Measurements from ENCODE around the gene TRAPPC14. TPM values are rescaled to one million over a fixed set of nuclear protein-coding genes. Genes with fewer than 3 reads are reported as not detected.

TRAPPC14 gene
- total RNA-seq, 5 donors from 2014 or later (not counting 1 experiment from before 2014, with no cell fraction given) = 52.0 to 97.2 (median 79.0) TPM

DNA sequence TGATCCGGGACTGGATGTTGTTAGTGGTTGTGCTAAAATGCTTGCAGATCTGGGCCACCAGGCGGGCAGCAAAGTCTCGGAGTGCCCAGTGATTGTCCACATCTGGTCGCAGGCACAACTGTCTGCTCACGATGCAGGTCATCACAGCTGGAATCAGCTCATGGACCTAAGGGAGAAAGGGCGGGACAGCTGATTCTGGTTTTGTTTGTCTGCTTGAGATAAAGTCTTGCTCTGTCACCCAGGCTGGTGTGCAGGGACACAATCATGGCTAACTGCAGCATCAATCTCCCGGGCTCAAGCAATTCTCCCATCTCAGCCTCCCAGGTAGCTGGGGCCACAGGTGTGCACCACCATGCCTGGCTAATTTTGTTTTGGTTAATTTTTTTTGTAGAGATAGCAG is 47.4 kb downstream of the TRAPPC14 start:
- no peaks in the 10 kb centered on the region for H3K27me3 ChIP-seq (replicated peaks in 1 of 2; ENCODE audit: control insufficient read depth in 2 of 2, extremely low read depth in 1 of 2, insufficient read depth in 2 of 2, low read length in 1 of 2)
- WGBS (ENCODE audit: insufficient coverage) = 98% methylated on average over 5 of the region's 7 CpGs
- H3K4me1 ChIP-seq (ENCODE audit: control insufficient read depth in 1 of 2, extremely low read depth in 1 of 2, insufficient read depth in 2 of 2, low read length in 2 of 2) = no peaks in the 10 kb centered on the region
- H3K9me3 ChIP-seq = no peaks in the 10 kb centered on the region
- no peaks in the 10 kb centered on the region for H3K9me3 Mint-ChIP-seq
- no peak overlapping the region for H3K27ac Mint-ChIP-seq
- H3K4me1 Mint-ChIP-seq = peaks cover 0 to 3% (median 0%) of the 10 kb centered on the region in 3 donors
- POLR2A ChIA-PET = no interaction called here
- no peak overlapping the region for H3K4me3 Mint-ChIP-seq
- DNase-seq (no peak), ATAC-seq (replicated peaks in 1 of 4) (no peak)
- peaks cover 22 to 67% of the 10 kb centered on the region in 2 donors for H3K36me3 ChIP-seq (ENCODE audit: control insufficient read depth in 2 of 2, extremely low read depth in 1 of 2, insufficient read depth in 1 of 2, low read length in 1 of 2)
- CTCF ChIA-PET = no interaction called here
- no peak overlapping the region for H3K27ac ChIP-seq (ENCODE audit: low read length)
- no peaks in the 10 kb centered on the region for H3K27me3 Mint-ChIP-seq
- no peak overlapping the region for H3K4me3 ChIP-seq (ENCODE audit: control insufficient read depth in 1 of 2, extremely low read depth in 1 of 2, low read length in 1 of 2)
- H3K36me3 Mint-ChIP-seq = peaks cover 34% of the 10 kb centered on the region

DNA sequence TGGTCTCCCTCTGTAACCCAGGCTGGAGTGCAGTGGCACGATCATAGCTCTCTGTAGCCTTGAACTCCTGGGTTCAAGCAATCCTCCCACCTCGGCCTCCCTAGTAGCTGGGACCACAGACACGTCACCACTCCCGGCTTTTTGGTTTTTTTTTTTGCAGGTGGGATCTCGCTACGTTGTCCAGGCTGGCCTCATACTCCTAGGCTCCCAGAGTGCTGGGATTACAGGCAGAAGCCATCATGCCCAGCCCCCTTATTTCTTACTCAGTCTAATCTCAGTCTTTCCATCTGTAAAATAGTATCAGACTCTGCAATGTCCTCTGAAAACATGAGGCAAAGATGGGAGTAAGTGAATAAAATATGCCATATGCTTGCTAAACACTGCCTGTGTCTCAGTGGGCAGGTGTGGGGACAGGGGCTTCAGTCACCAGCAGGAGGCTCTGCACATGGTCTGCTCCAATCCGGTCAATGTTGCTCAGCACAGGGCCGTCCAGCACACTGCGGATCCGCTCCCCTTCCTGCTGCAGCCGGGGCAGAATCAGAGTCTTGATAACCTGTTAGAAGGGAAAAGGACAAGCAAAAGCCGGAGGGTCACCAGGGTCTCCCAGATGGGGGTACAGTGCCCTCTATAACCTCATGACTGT is 48.9 kb downstream of the TRAPPC14 start:
- Mint-ChIP-seq H3K4me1 (no peaks in the 10 kb centered on the region), H3K4me3 (no peak overlapping the region), H3K36me3 (peaks cover 34% of the 10 kb centered on the region), H3K9me3 (no peaks in the 10 kb centered on the region), H3K27me3 (no peaks in the 10 kb centered on the region), H3K27ac (no peak overlapping the region)
- no peaks in the 10 kb centered on the region for H3K27me3 ChIP-seq (replicated peaks in 1 of 2; ENCODE audit: control insufficient read depth in 2 of 2, extremely low read depth in 1 of 2, insufficient read depth in 2 of 2, low read length in 1 of 2)
- peaks cover 22 to 72% of the 10 kb centered on the region in 2 donors for H3K36me3 ChIP-seq (ENCODE audit: control insufficient read depth in 2 of 2, extremely low read depth in 1 of 2, insufficient read depth in 1 of 2, low read length in 1 of 2)
- H3K4me3 ChIP-seq (ENCODE audit: control insufficient read depth in 1 of 2, extremely low read depth in 1 of 2, low read length in 1 of 2) = no peak overlapping the region
- no peaks in the 10 kb centered on the region for H3K4me1 ChIP-seq (ENCODE audit: control insufficient read depth in 1 of 2, extremely low read depth in 1 of 2, insufficient read depth in 2 of 2, low read length in 2 of 2)
- ATAC-seq (replicated peaks in 1 of 4) = no peak
- ChIA-PET CTCF (no interaction called here), POLR2A (no interaction called here)
- DNase-seq = no peak
- no peak overlapping the region for H3K27ac ChIP-seq (ENCODE audit: low read length)
- no peaks in the 10 kb centered on the region for H3K9me3 ChIP-seq
- 89% methylated on average over 7 of the region's 12 CpGs for WGBS (ENCODE audit: insufficient coverage)

- no peaks in the 10 kb centered on the region for H3K9me3 Mint-ChIP-seq
- peaks cover 0 to 4% (median 0%) of the 10 kb centered on the region in 3 donors for H3K4me1 Mint-ChIP-seq
- no peak overlapping the region for H3K27ac Mint-ChIP-seq
- no peaks in the 10 kb centered on the region for H3K4me1 ChIP-seq (ENCODE audit: control insufficient read depth in 1 of 2, extremely low read depth in 1 of 2, insufficient read depth in 2 of 2, low read length in 2 of 2)
- H3K36me3 Mint-ChIP-seq = peaks cover 39% of the 10 kb centered on the region
- no peaks in the 10 kb centered on the region for H3K9me3 ChIP-seq
- H3K27me3 ChIP-seq (replicated peaks in 1 of 2; ENCODE audit: control insufficient read depth in 2 of 2, extremely low read depth in 1 of 2, insufficient read depth in 2 of 2, low read length in 1 of 2) = no peaks in the 10 kb centered on the region
- peaks cover 25 to 63% of the 10 kb centered on the region in 2 donors for H3K36me3 ChIP-seq (ENCODE audit: control insufficient read depth in 2 of 2, extremely low read depth in 1 of 2, insufficient read depth in 1 of 2, low read length in 1 of 2)
- no peak overlapping the region for H3K4me3 ChIP-seq (ENCODE audit: control insufficient read depth in 1 of 2, extremely low read depth in 1 of 2, low read length in 1 of 2)
- ChIA-PET CTCF (no interaction called here), POLR2A (no interaction called here)
- ATAC-seq (replicated peaks in 1 of 4) (no peak), DNase-seq (no peak)
- no peaks in the 10 kb centered on the region for H3K27me3 Mint-ChIP-seq
- WGBS (ENCODE audit: insufficient coverage) = 94% methylated on average over 10 of the region's 11 CpGs
- no peak overlapping the region for H3K27ac ChIP-seq (ENCODE audit: low read length)
- H3K4me3 Mint-ChIP-seq = no peak overlapping the region
Measured at GRCh38 chr7:100107890-100108289, 50.6 kb downstream of the TRAPPC14 start.

- Histone ChIP-seq H3K4me3 (ENCODE audit: control insufficient read depth in 1 of 2, extremely low read depth in 1 of 2, low read length in 1 of 2) (no peak overlapping the region), H3K36me3 (ENCODE audit: control insufficient read depth in 2 of 2, extremely low read depth in 1 of 2, insufficient read depth in 1 of 2, low read length in 1 of 2) (peaks cover 25 to 57% of the 10 kb centered on the region in 2 donors), H3K27me3 (replicated peaks in 1 of 2; ENCODE audit: control insufficient read depth in 2 of 2, extremely low read depth in 1 of 2, insufficient read depth in 2 of 2, low read length in 1 of 2) (no peaks in the 10 kb centered on the region), H3K27ac (ENCODE audit: low read length) (no peak overlapping the region), H3K9me3 (no peaks in the 10 kb centered on the region), H3K4me1 (ENCODE audit: control insufficient read depth in 1 of 2, extremely low read depth in 1 of 2, insufficient read depth in 2 of 2, low read length in 2 of 2) (peaks cover 0 to 5% of the 10 kb centered on the region in 2 experiments)
- Mint-ChIP-seq H3K27ac (no peak overlapping the region), H3K9me3 (no peaks in the 10 kb centered on the region), H3K4me1 (peaks cover 0 to 10% (median 5%) of the 10 kb centered on the region in 3 donors), H3K4me3 (no peak overlapping the region), H3K36me3 (peaks cover 39% of the 10 kb centered on the region), H3K27me3 (no peaks in the 10 kb centered on the region)
- CTCF ChIA-PET = no interaction called here
- WGBS (ENCODE audit: insufficient coverage) = 96% methylated on average over 11 of the region's 25 CpGs
- ATAC-seq (replicated peaks in 1 of 4) (no peak), DNase-seq (no peak)
- POLR2A ChIA-PET = no interaction called here
Measured at GRCh38 chr7:100107125-100107737, 51.3 kb downstream of the TRAPPC14 start.

DNA sequence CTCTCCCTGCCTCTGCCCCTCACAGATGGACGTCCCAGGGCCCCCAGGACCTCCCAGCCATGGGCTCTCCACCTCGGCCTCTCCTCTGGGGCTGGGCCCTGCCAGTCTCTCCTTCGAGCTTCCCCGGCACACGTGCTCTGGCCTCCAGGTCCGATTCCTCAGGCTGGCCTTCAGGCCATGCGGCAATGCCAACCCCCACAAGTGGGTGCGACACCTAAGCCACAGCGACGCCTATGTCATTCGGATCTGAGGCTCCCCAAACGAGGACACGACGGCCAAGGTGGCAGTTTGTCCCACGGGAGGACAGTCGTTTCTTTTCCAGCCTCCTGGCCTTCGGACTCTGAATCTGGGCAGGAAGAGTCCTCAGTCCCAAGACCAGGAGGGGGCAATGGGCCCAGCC is 51.9 kb downstream of the TRAPPC14 start:
- CTCF ChIA-PET = no interaction called here
- H3K36me3 ChIP-seq (ENCODE audit: control insufficient read depth in 2 of 2, extremely low read depth in 1 of 2, insufficient read depth in 1 of 2, low read length in 1 of 2) = peaks cover 24 to 51% of the 10 kb centered on the region in 2 donors

DNA sequence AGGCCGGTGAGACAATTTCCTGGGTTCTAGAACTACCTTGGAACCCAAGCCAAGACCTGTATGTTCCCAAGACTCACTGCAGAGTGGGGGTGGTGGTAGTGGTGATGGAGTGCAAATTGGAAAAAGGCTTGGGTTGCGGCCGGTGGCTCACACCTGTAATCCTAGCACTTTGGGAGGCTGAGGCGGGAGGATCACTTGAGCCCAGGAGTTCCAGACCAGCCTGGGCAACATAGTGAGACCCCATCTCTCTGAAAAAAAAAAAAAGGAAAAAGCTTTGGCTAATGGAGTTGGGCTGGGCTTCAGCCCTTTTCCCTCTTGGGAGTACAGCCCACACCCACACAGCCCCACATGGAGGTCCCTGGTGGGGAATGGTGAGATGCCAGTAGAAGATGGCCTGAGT is 53.0 kb downstream of the TRAPPC14 start:
- POLR2A ChIA-PET = interaction anchor here in 1 of 2 donors (0.6 kb wide), 1 partner anchor 156 kb away, joined by 7 read pairs; no protein-coding TSS in a partner anchor
- no peak overlapping the region for H3K27ac Mint-ChIP-seq
- Histone ChIP-seq H3K27ac (ENCODE audit: low read length) (no peak overlapping the region), H3K36me3 (ENCODE audit: control insufficient read depth in 2 of 2, extremely low read depth in 1 of 2, insufficient read depth in 1 of 2, low read length in 1 of 2) (peaks cover 21 to 42% of the 10 kb centered on the region in 2 donors), H3K9me3 (no peaks in the 10 kb centered on the region), H3K27me3 (replicated peaks in 1 of 2; ENCODE audit: control insufficient read depth in 2 of 2, extremely low read depth in 1 of 2, insufficient read depth in 2 of 2, low read length in 1 of 2) (no peaks in the 10 kb centered on the region), H3K4me3 (ENCODE audit: control insufficient read depth in 1 of 2, extremely low read depth in 1 of 2, low read length in 1 of 2) (no peak overlapping the region), H3K4me1 (ENCODE audit: control insufficient read depth in 1 of 2, extremely low read depth in 1 of 2, insufficient read depth in 2 of 2, low read length in 2 of 2) (peaks cover 0 to 17% of the 10 kb centered on the region in 2 experiments)
- ATAC-seq (replicated peaks in 1 of 4) (no peak), DNase-seq (no peak)
- CTCF ChIA-PET = no interaction called here
- no peaks in the 10 kb centered on the region for H3K9me3 Mint-ChIP-seq
- peaks cover 28% of the 10 kb centered on the region for H3K36me3 Mint-ChIP-seq
- H3K27me3 Mint-ChIP-seq = no peaks in the 10 kb centered on the region
- H3K4me3 Mint-ChIP-seq = no peak overlapping the region
- peaks cover 5 to 13% (median 7%) of the 10 kb centered on the region in 3 donors for H3K4me1 Mint-ChIP-seq
- WGBS (ENCODE audit: insufficient coverage) = 100% methylated on average over 2 of the region's 4 CpGs

More for the DNA sequence above, 51.9 kb downstream of the TRAPPC14 start:
- ATAC-seq (replicated peaks in 1 of 4) (no peak), DNase-seq (no peak)
- peaks cover 0 to 11% of the 10 kb centered on the region in 2 experiments for H3K4me1 ChIP-seq (ENCODE audit: control insufficient read depth in 1 of 2, extremely low read depth in 1 of 2, insufficient read depth in 2 of 2, low read length in 2 of 2)
- no peak overlapping the region for H3K4me3 Mint-ChIP-seq
- H3K27ac Mint-ChIP-seq = no peak overlapping the region
- H3K4me3 ChIP-seq (ENCODE audit: control insufficient read depth in 1 of 2, extremely low read depth in 1 of 2, low read length in 1 of 2) = no peak overlapping the region
- H3K4me1 Mint-ChIP-seq = peaks cover under 1 to 10% (median 5%) of the 10 kb centered on the region in 3 donors
- no peaks in the 10 kb centered on the region for H3K27me3 ChIP-seq (replicated peaks in 1 of 2; ENCODE audit: control insufficient read depth in 2 of 2, extremely low read depth in 1 of 2, insufficient read depth in 2 of 2, low read length in 1 of 2)
- no peak overlapping the region for H3K27ac ChIP-seq (ENCODE audit: low read length)
- POLR2A ChIA-PET = no interaction called here
- H3K9me3 ChIP-seq = no peaks in the 10 kb centered on the region
- WGBS (ENCODE audit: insufficient coverage) = 91% methylated on average over 17 of the region's 17 CpGs
- H3K27me3 Mint-ChIP-seq = no peaks in the 10 kb centered on the region
- H3K9me3 Mint-ChIP-seq = no peaks in the 10 kb centered on the region
- H3K36me3 Mint-ChIP-seq = peaks cover 33% of the 10 kb centered on the region

Data from T-cell (primary cell).